Fibroblast of lung (primary cell): Measurements from ENCODE around the gene PPP1R14D.

Experiments
- CTCF ChIP-seq, 2 donors: IDR thresholded peaks in 1 of 2; conservative IDR thresholded peaks in 1 of 2; 1 replicate in 1 of 2; 2 replicates in 1 of 2; pipeline ENCODE4 v1.5.1; 2011 to 2012; ENCODE audit warnings: low read length in 2 of 2, control low read depth in 1 of 2, inconsistent platforms in 1 of 2, low read depth in 1 of 2, mild to moderate bottlenecking in 1 of 2
- EZH2 ChIP-seq: IDR thresholded peaks from 2 replicates; pipeline ENCODE4 v1.5.1; 2012; ENCODE audit warnings: low read length, control low read depth, mild to moderate bottlenecking; ENCODE audit errors: missing control alignments

- TF ChIP-seq EZH2 = no peak
- no peak for TF ChIP-seq CTCF (conservative IDR thresholded peaks at IDR 0.05 in 1 of 2, IDR thresholded peaks at IDR 0.05 in 1 of 2; ENCODE audit: low read depth in 1 of 2, low read length in 2 of 2)
These were observed 42.2 kb upstream of the PPP1R14D start for GRCh38 chr15:40870716-40871115.
